Testis (tissue), 5 donors: ENCODE measurements around the gene MYL1. TPM values are rescaled to one million over a fixed set of nuclear protein-coding genes. Genes with fewer than 3 reads are reported as not detected.

Source experiments
- DNase-seq: peaks from one replicate; pipeline ENCODE4 v3.0.0-alpha.2; 2019
- H3K27ac ChIP-seq, 2 donors: fragments of 200-600 bp; sonication (generic); one replicate each; pipeline ENCODE4 v1.5.1; 2019
- H3K27me3 ChIP-seq: fragments of 200-600 bp; sonication (generic); one replicate; pipeline ENCODE4 v1.5.1; 2019
- H3K36me3 ChIP-seq: fragments of 200-600 bp; sonication (generic); one replicate; pipeline ENCODE4 v1.5.1; 2017; ENCODE audit warnings: low read depth; ENCODE audit errors: missing control alignments
- H3K4me1 ChIP-seq: fragments of 200-600 bp; sonication (generic); one replicate; pipeline ENCODE4 v1.5.1; 2019
- H3K4me3 ChIP-seq, 2 donors: fragments of 200-600 bp; sonication (generic); one replicate each; pipeline ENCODE4 v1.5.1; 2017 to 2019
- H3K9me3 ChIP-seq: fragments of 200-600 bp; sonication (generic); one replicate; pipeline ENCODE4 v1.5.1; 2017
- CTCF ChIP-seq, 3 experiments: fragments of 450-650 bp in 2 of 3; fragments of 200-600 bp in 1 of 3; sonication (generic) in 1 of 3; IDR thresholded peaks; one replicate each; pipeline ENCODE4 v1.5.1; 2016 to 2019; ENCODE audit warnings: antibody characterized with exemption in 3 of 3, mild to moderate bottlenecking in 2 of 3, moderate library complexity in 1 of 3
- POLR2A ChIP-seq: fragments of 450-650 bp; IDR thresholded peaks from one replicate; pipeline ENCODE4 v1.6.1; 2017; ENCODE audit warnings: antibody characterized with exemption, mild to moderate bottlenecking, moderate library complexity
- WGBS, 2 donors: methylation state at CpG; one replicate each; pipeline ENCODE4 v1.1.5; 2018; 5-methylcytosine and 5-hydroxymethylcytosine counted together
- intact Hi-C: fragments of 100-400 bp; cut with DNase I; formaldehyde crosslinking; loops from one replicate; pipeline ENCODE4 v1.15.1; 2023; ENCODE audit warnings: low total_unique reads
- long read RNA-seq, 2 donors: transcript quantifications; one replicate each; lab custom pipeline, GENCODE V29; 2026
- polyA plus RNA-seq: library from polyadenylated mRNA; stranded (reverse); fragments of 350-450 nt; fragmentation: Illumina TruSeq; extraction: RNeasy Lipid Tissue Mini Kit (QIAGEN cat#74804); gene quantifications from one replicate; pipeline ENCODE4 v1.2.3, GENCODE V29; 2014; ENCODE audit warnings: low read depth, low replicate concordance; ENCODE audit not compliant: insufficient read depth
- total RNA-seq, 2 donors: library from RNA; depleted of rRNA; stranded (reverse); fragments of >200 nt; gene quantifications; one replicate each; pipeline ENCODE4 v1.2.3, GENCODE V29; 2016

The MYL1 gene
- total RNA-seq (not detected), polyA plus RNA-seq (33.1 TPM)
- long read RNA-seq, donor 1 = 0 reads
- long read RNA-seq, donor 2 = 0 reads

DNA sequence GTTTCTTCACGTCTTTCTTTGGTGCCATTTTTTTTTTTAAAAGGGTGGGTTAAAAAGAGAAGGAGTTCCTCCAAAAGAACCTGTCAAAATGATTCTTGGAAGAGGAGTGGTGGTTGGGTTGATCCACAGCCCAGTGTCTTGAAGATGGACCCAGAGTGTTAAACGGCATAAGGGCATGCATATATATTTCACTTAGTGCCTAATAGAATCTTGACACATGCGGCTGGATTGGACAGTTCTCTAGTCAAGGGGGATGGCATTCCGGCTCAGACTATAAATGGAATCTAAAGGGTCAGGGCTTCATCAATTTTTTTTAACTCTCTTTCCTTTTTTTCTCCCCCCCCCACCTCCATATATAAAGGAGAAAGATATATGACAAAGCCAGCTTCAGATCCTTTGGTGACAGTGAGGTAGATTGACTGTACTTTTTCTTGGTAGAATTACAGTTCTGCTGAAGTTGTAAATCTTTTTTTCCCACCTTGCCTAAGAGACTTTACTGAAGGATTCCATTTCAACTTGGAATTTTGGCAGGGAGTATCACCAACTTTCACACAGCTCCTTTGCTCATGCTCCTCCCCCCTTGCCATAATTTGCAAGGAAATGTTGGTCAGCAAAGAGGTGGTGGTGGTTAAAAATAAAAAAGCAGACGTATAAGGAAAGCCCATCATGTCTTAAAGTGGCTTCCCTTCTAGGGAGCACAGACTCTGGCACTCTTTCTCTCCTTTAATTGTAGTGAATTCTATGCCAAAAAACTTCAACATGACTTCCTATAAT is at the start of gene MYL1:
TSS of gene MYL1 (minus strand) at position 160 of the 774 bp plus-strand sequence. CDS start at position 28, 132 bp downstream.
- 54 to 71% methylated on average over 5 of the region's 5 CpGs for WGBS, 2 donors
- intact Hi-C loops = no loop called here
- Histone ChIP-seq H3K9me3 (no peaks in the 10 kb centered on the region), H3K27me3 (no peaks in the 10 kb centered on the region), H3K27ac (no peak within 1 kb of the TSS), H3K36me3 (no peaks in the 10 kb centered on the region), H3K4me3 (no peak within 1 kb of the TSS), H3K4me1 (no peaks in the 10 kb centered on the region)
- TF ChIP-seq CTCF (IDR thresholded peaks at IDR 0.05) (no peak), POLR2A (no peak)
- no peak for DNase-seq

DNA sequence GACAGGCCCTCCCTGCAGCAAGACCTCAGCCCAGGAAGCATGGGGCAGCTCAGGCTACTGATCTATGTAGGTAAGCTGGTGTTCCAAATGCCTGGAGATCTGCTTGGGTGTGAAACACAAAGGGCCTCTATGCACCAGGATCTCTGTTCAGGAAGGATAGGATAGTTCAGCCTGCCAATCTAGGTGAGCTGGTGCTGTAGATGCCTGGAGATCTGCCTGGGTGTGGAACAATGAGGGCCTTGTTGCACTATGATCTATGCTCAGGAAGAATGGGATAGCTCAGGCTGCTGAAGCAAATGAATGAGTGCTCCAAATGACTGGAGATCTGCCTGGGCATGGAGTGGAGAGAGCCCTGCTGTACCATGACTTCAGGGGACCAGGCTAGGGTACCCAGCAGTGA is 48.9 kb upstream of the MYL1 start:
- Histone ChIP-seq H3K27ac (no peak overlapping the region), H3K4me1 (no peaks in the 10 kb centered on the region), H3K27me3 (no peaks in the 10 kb centered on the region), H3K36me3 (no peaks in the 10 kb centered on the region), H3K9me3 (no peaks in the 10 kb centered on the region), H3K4me3 (no peak overlapping the region)
- no peak for TF ChIP-seq CTCF (IDR thresholded peaks at IDR 0.05)
- no peak for TF ChIP-seq POLR2A
- intact Hi-C loops = no loop called here
- no peak for DNase-seq

DNA sequence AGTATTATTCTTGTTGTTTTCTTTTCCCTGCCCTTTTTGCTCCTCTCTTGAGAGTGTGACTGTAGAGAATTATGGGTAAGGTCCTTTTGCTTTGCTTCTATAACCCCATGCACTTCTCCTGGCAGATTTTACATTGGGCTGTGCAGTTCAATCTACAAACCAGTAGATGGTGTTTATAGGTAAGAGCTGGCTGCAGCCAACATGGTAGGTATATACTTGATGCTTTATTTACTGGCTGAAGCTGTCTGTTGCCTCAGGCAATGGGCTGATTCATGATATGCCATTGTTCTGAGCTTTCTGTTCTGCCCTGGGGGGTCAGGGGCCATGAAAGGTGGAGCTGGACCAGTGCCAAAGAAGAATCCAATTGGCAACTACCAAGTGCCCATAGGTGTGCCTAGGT is 48.3 kb upstream of the MYL1 start:
- H3K9me3 ChIP-seq = no peaks in the 10 kb centered on the region
- no peak overlapping the region for H3K27ac ChIP-seq
- peak in 1 of 3 experiments; percentile 9 for TF ChIP-seq CTCF (IDR thresholded peaks at IDR 0.05)
- TF ChIP-seq POLR2A = no peak
- intact Hi-C loops = no loop called here
- DNase-seq = no peak
- H3K27me3 ChIP-seq = no peaks in the 10 kb centered on the region
- H3K4me3 ChIP-seq = no peak overlapping the region
- H3K4me1 ChIP-seq = no peaks in the 10 kb centered on the region
- H3K36me3 ChIP-seq = no peaks in the 10 kb centered on the region

GRCh38 chr2:210360412-210360811 is 45.4 kb upstream of the MYL1 start:
- Histone ChIP-seq H3K27me3 (no peaks in the 10 kb centered on the region), H3K36me3 (no peaks in the 10 kb centered on the region), H3K27ac (no peak overlapping the region), H3K4me3 (no peak overlapping the region), H3K4me1 (no peaks in the 10 kb centered on the region), H3K9me3 (no peaks in the 10 kb centered on the region)
- TF ChIP-seq POLR2A (no peak), CTCF (IDR thresholded peaks at IDR 0.05) (no peak)
- no peak for DNase-seq
- 60 to 75% methylated on average over 1 of the region's 1 CpG for WGBS, 2 donors
- intact Hi-C loops = no loop called here

- no peak for DNase-seq
- no peaks in the 10 kb centered on the region for H3K27me3 ChIP-seq
- TF ChIP-seq CTCF (IDR thresholded peaks at IDR 0.05) (no peak), POLR2A (no peak)
- intact Hi-C loops = no loop called here
- no peaks in the 10 kb centered on the region for H3K4me1 ChIP-seq
- no peak overlapping the region for H3K4me3 ChIP-seq
- 44 to 46% methylated on average over 3 of the region's 3 CpGs for WGBS, 2 donors
- H3K36me3 ChIP-seq = no peaks in the 10 kb centered on the region
- H3K27ac ChIP-seq = no peak overlapping the region
- H3K9me3 ChIP-seq = no peaks in the 10 kb centered on the region
Observed at GRCh38 chr2:210356944-210357343, 42.0 kb upstream of the MYL1 start.
